ENCODE measurements around the gene RHOU. TPM values are rescaled to one million over a fixed set of nuclear protein-coding genes. Genes with fewer than 3 reads are reported as not detected.

The RHOU gene
- total and polyA plus RNA-seq, 2 of the 13 experiments (the other 11 are each of a cell fraction or from before 2014, with no cell fraction given), result 11.9 to 18.5 TPM

DNA sequence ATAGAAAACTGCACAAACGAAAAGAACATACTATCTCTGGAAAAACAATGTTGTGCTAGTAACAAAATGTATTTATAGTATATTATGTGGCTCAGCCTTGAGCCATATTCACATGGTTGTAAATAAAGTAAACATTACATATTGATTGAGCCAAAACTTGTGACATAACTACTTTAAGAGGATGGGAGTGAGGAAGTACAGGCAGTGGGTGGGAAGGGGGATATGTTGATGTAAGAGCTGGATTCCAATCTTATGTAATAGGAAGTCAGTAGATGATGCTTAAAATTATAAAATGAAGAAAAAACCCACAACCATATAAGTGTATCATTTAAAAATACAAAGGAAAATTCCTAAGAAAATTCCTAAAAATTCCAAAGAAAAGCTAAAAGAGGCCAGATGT lies 42.7 kb downstream of the RHOU start (continued):
- TF ChIP-seq, protein P1, sequence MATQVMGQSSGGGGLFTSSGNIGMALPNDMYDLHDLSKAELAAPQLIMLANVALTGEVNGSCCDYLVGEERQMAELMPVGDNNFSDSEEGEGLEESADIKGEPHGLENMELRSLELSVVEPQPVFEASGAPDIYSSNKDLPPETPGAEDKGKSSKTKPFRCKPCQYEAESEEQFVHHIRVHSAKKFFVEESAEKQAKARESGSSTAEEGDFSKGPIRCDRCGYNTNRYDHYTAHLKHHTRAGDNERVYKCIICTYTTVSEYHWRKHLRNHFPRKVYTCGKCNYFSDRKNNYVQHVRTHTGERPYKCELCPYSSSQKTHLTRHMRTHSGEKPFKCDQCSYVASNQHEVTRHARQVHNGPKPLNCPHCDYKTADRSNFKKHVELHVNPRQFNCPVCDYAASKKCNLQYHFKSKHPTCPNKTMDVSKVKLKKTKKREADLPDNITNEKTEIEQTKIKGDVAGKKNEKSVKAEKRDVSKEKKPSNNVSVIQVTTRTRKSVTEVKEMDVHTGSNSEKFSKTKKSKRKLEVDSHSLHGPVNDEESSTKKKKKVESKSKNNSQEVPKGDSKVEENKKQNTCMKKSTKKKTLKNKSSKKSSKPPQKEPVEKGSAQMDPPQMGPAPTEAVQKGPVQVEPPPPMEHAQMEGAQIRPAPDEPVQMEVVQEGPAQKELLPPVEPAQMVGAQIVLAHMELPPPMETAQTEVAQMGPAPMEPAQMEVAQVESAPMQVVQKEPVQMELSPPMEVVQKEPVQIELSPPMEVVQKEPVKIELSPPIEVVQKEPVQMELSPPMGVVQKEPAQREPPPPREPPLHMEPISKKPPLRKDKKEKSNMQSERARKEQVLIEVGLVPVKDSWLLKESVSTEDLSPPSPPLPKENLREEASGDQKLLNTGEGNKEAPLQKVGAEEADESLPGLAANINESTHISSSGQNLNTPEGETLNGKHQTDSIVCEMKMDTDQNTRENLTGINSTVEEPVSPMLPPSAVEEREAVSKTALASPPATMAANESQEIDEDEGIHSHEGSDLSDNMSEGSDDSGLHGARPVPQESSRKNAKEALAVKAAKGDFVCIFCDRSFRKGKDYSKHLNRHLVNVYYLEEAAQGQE (IDR thresholded peaks at IDR 0.05; ENCODE audit: borderline replicate concordance in 1 of 2, low read depth in 1 of 2, low read length in 2 of 2), result no peak
- TF ChIP-seq SOX13 (IDR thresholded peaks at IDR 0.05), result no peak
- no peak for TF ChIP-seq SOX13 (CRISPR knock-in tag; conservative IDR thresholded peaks at IDR 0.05 in 1 of 2, IDR thresholded peaks at IDR 0.05 in 1 of 2)
- no peak for TF ChIP-seq ARNT (IDR thresholded peaks at IDR 0.05)
- TF ChIP-seq, protein P2, sequence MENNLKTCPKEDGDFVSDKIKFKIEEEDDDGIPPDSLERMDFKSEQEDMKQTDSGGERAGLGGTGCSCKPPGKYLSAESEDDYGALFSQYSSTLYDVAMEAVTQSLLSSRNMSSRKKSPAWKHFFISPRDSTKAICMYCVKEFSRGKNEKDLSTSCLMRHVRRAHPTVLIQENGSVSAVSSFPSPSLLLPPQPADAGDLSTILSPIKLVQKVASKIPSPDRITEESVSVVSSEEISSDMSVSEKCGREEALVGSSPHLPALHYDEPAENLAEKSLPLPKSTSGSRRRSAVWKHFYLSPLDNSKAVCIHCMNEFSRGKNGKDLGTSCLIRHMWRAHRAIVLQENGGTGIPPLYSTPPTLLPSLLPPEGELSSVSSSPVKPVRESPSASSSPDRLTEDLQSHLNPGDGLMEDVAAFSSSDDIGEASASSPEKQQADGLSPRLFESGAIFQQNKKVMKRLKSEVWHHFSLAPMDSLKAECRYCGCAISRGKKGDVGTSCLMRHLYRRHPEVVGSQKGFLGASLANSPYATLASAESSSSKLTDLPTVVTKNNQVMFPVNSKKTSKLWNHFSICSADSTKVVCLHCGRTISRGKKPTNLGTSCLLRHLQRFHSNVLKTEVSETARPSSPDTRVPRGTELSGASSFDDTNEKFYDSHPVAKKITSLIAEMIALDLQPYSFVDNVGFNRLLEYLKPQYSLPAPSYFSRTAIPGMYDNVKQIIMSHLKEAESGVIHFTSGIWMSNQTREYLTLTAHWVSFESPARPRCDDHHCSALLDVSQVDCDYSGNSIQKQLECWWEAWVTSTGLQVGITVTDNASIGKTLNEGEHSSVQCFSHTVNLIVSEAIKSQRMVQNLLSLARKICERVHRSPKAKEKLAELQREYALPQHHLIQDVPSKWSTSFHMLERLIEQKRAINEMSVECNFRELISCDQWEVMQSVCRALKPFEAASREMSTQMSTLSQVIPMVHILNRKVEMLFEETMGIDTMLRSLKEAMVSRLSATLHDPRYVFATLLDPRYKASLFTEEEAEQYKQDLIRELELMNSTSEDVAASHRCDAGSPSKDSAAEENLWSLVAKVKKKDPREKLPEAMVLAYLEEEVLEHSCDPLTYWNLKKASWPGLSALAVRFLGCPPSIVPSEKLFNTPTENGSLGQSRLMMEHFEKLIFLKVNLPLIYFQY (CRISPR knock-in tag; IDR thresholded peaks at IDR 0.05; ENCODE audit: borderline replicate concordance), result no peak
- TF ChIP-seq CREM (IDR thresholded peaks at IDR 0.05), result no peak
- TF ChIP-seq CREM (CRISPR knock-in tag; IDR thresholded peaks at IDR 0.05), result no peak
- TF ChIP-seq FOSL1 (CRISPR knock-in tag; IDR thresholded peaks at IDR 0.05; ENCODE audit: borderline replicate concordance), result no peak
- no peak for TF ChIP-seq PCBP1 (IDR thresholded peaks at IDR 0.05; ENCODE audit: borderline replicate concordance, low read depth, low read length)
- TF ChIP-seq, protein P3, sequence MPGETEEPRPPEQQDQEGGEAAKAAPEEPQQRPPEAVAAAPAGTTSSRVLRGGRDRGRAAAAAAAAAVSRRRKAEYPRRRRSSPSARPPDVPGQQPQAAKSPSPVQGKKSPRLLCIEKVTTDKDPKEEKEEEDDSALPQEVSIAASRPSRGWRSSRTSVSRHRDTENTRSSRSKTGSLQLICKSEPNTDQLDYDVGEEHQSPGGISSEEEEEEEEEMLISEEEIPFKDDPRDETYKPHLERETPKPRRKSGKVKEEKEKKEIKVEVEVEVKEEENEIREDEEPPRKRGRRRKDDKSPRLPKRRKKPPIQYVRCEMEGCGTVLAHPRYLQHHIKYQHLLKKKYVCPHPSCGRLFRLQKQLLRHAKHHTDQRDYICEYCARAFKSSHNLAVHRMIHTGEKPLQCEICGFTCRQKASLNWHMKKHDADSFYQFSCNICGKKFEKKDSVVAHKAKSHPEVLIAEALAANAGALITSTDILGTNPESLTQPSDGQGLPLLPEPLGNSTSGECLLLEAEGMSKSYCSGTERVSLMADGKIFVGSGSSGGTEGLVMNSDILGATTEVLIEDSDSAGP (CRISPR knock-in tag; IDR thresholded peaks at IDR 0.05; ENCODE audit: borderline replicate concordance), result no peak
- no peak for TF ChIP-seq NFE2 (CRISPR knock-in tag; IDR thresholded peaks at IDR 0.05)
- TF ChIP-seq ZNF431 (CRISPR knock-in tag; IDR thresholded peaks at IDR 0.05; ENCODE audit: borderline replicate concordance, low read depth), result no peak
- no peak for TF ChIP-seq MED8 (CRISPR knock-in tag; IDR thresholded peaks at IDR 0.05; ENCODE audit: insufficient replicate concordance)
- no peak for TF ChIP-seq POLR2A (IDR thresholded peaks at IDR 0.05; ENCODE audit: insufficient read depth in 1 of 2, low read depth in 2 of 2, low read length in 2 of 2)
- TF ChIP-seq ZNF713 (CRISPR knock-in tag; IDR thresholded peaks at IDR 0.05), result no peak

Data from HepG2 (cell line).